H9 (cell line): ENCODE results near the gene NUDT16L1. TPM values are rescaled to one million over a fixed set of nuclear protein-coding genes. Genes with fewer than 3 reads are reported as not detected.

Experiments used
- DNase-seq: peaks from one replicate; pipeline ENCODE4 v3.0.0-alpha.2; 2017
- H2AFZ ChIP-seq: one replicate; pipeline ENCODE4 v1.6.1; 2013; ENCODE audit warnings: mild to moderate bottlenecking, low read length, control low read depth, moderate library complexity
- H2AK5ac ChIP-seq: 2 replicates; pipeline ENCODE4 v1.6.1; 2013; ENCODE audit warnings: low read length, control low read depth, mixed read lengths; ENCODE audit not compliant: insufficient read length
- H2BK120ac ChIP-seq: one replicate; pipeline ENCODE4 v1.6.1; 2013; ENCODE audit warnings: low read depth, mild to moderate bottlenecking, low read length, control low read depth, inconsistent platforms; ENCODE audit not compliant: poor library complexity, severe bottlenecking
- H2BK12ac ChIP-seq: 2 replicates; pipeline ENCODE4 v1.6.1; 2013; ENCODE audit warnings: low read length, control low read depth, mixed read lengths, low read depth; ENCODE audit not compliant: insufficient read length
- H2BK15ac ChIP-seq: 2 replicates; pipeline ENCODE4 v1.6.1; 2013; ENCODE audit warnings: low read depth, low read length, control low read depth
- H2BK20ac ChIP-seq: one replicate; pipeline ENCODE4 v1.6.1; 2013; ENCODE audit warnings: low read depth, mild to moderate bottlenecking, low read length, control low read depth, inconsistent platforms; ENCODE audit not compliant: poor library complexity, severe bottlenecking
- H2BK5ac ChIP-seq: 2 replicates; pipeline ENCODE4 v1.6.1; 2013; ENCODE audit warnings: low read length, control low read depth, mixed read lengths; ENCODE audit not compliant: insufficient read length
- H3K14ac ChIP-seq: 2 replicates; pipeline ENCODE4 v1.6.1; 2013; ENCODE audit warnings: low read length, control low read depth; ENCODE audit not compliant: insufficient read depth
- H3K18ac ChIP-seq: 2 replicates; pipeline ENCODE4 v1.6.1; 2013; ENCODE audit warnings: low read depth, mild to moderate bottlenecking, mixed read lengths, low read length, control low read depth; ENCODE audit not compliant: insufficient read length
- H3K23ac ChIP-seq: 2 replicates; pipeline ENCODE4 v1.6.1; 2013; ENCODE audit warnings: low read length, control low read depth, mixed read lengths, low read depth; ENCODE audit not compliant: insufficient read length
- H3K23me2 ChIP-seq: 2 replicates; pipeline ENCODE4 v1.6.1; 2013; ENCODE audit warnings: low read depth, mild to moderate bottlenecking, mixed read lengths, low read length, control low read depth; ENCODE audit not compliant: insufficient read length, poor library complexity, severe bottlenecking
- H3K27ac ChIP-seq: 2 replicates; pipeline ENCODE4 v1.5.1; 2013; ENCODE audit warnings: low read length, control low read depth, mixed read lengths, low read depth; ENCODE audit not compliant: insufficient read length
- H3K27me3 ChIP-seq: 2 replicates; pipeline ENCODE4 v1.6.1; 2013; ENCODE audit warnings: low read length, control low read depth, inconsistent platforms; ENCODE audit not compliant: insufficient read depth
- H3K4ac ChIP-seq: 2 replicates; pipeline ENCODE4 v1.6.1; 2013; ENCODE audit warnings: low read depth, mild to moderate bottlenecking, control low read depth, inconsistent platforms, low read length, moderate library complexity
- H3K4me1 ChIP-seq: 2 replicates; pipeline ENCODE4 v1.6.1; 2013; ENCODE audit warnings: low read length, control low read depth, inconsistent platforms; ENCODE audit not compliant: insufficient read depth
- H3K4me2 ChIP-seq: 2 replicates; pipeline ENCODE4 v1.6.1; 2013; ENCODE audit warnings: low read length, control low read depth, mixed read lengths; ENCODE audit not compliant: insufficient read length, insufficient read depth
- H3K56ac ChIP-seq: 2 replicates; pipeline ENCODE4 v1.6.1; 2013; ENCODE audit warnings: low read depth, mild to moderate bottlenecking, mixed read lengths, low read length, control low read depth; ENCODE audit not compliant: insufficient read length
- H3K79me1 ChIP-seq: 2 replicates; pipeline ENCODE4 v1.6.1; 2013; ENCODE audit warnings: low read depth, mild to moderate bottlenecking, moderate library complexity, low read length, control low read depth, inconsistent platforms; ENCODE audit not compliant: insufficient read depth, poor library complexity, severe bottlenecking
- H3K79me2 ChIP-seq: 2 replicates; pipeline ENCODE4 v1.6.1; 2013; ENCODE audit warnings: low read length, control low read depth, inconsistent platforms; ENCODE audit not compliant: insufficient read depth
- H3K9ac ChIP-seq: 2 replicates; pipeline ENCODE4 v1.6.1; 2013; ENCODE audit warnings: low read length, control low read depth, mixed read lengths; ENCODE audit not compliant: insufficient read length; ENCODE audit errors: extremely low read depth
- H3K9me3 ChIP-seq: one replicate; pipeline ENCODE4 v1.6.1; 2013; ENCODE audit warnings: low read depth, low read length, inconsistent platforms; ENCODE audit not compliant: control insufficient read depth
- H3T11ph ChIP-seq: one replicate; pipeline ENCODE4 v1.6.1; 2013; ENCODE audit warnings: mild to moderate bottlenecking, low read length, control low read depth, inconsistent platforms
- H4K20me1 ChIP-seq: one replicate; pipeline ENCODE4 v1.6.1; 2013; ENCODE audit not compliant: control insufficient read depth, insufficient read length, insufficient read depth
- H4K5ac ChIP-seq: 2 replicates; pipeline ENCODE4 v1.6.1; 2013; ENCODE audit warnings: low read depth, mild to moderate bottlenecking, mixed read lengths, low read length, control low read depth; ENCODE audit not compliant: insufficient read length
- H4K8ac ChIP-seq: replicated peaks from 2 replicates; pipeline ENCODE4 v1.6.1; 2013; ENCODE audit warnings: low read length, control low read depth, mixed read lengths, low read depth; ENCODE audit not compliant: insufficient read length
- H4K91ac ChIP-seq: 2 replicates; pipeline ENCODE4 v1.6.1; 2013; ENCODE audit warnings: low read depth, mild to moderate bottlenecking, moderate library complexity, mixed read lengths, low read length, control low read depth; ENCODE audit not compliant: insufficient read length
- H3K27ac Mint-ChIP-seq, 3 experiments: 2 replicates in 2 of 3; 3 replicates in 1 of 3; pipeline ENCODE4 v1.8.0; 2020 to 2021; ENCODE audit warnings: mixed read lengths in 3 of 3, mild to moderate bottlenecking in 1 of 3, moderate library complexity in 1 of 3
- H3K27me3 Mint-ChIP-seq: 2 replicates; pipeline ENCODE4 v1.8.0; 2021; ENCODE audit warnings: low read depth, mild to moderate bottlenecking, moderate library complexity, mixed read lengths
- H3K36me3 Mint-ChIP-seq, 3 experiments: 2 replicates in 2 of 3; 3 replicates in 1 of 3; pipeline ENCODE4 v1.8.0; 2020 to 2021; ENCODE audit warnings: low read depth in 3 of 3, mixed read lengths in 3 of 3; ENCODE audit not compliant: insufficient read depth in 1 of 3
- H3K4me1 Mint-ChIP-seq, 2 experiments: 2 replicates each; pipeline ENCODE4 v1.8.0; 2020; ENCODE audit warnings: mixed read lengths in 2 of 2
- H3K4me3 Mint-ChIP-seq, 2 experiments: 2 replicates in 1 of 2; 3 replicates in 1 of 2; pipeline ENCODE4 v1.8.0; 2020 to 2021; ENCODE audit warnings: mild to moderate bottlenecking in 2 of 2, mixed read lengths in 2 of 2, moderate library complexity in 1 of 2
- H3K9me3 Mint-ChIP-seq, 2 experiments: 2 replicates in 1 of 2; 3 replicates in 1 of 2; pipeline ENCODE4 v1.8.0; 2020; ENCODE audit warnings: mild to moderate bottlenecking in 2 of 2, mixed read lengths in 2 of 2, moderate library complexity in 1 of 2
- WGBS: extraction: QIAGEN DNeasy Blood & Tissue Kit; methylation state at CpG from one replicate; pipeline ENCODE4 v1.1.7; 2013; ENCODE audit warnings: missing lambda C conversion rate, low lambda C conversion rate, mixed read lengths; ENCODE audit not compliant: insufficient read length; ENCODE audit errors: extremely low coverage; 5-methylcytosine and 5-hydroxymethylcytosine counted together
- total RNA-seq: library from RNA; stranded (reverse); gene quantifications from 2 replicates; pipeline ENCODE4 v1.2.1, GENCODE V29; 2021
- TF ChIP-seq, protein P1 (sequence below): fragments of 200-600 bp; sonication (generic); conservative IDR thresholded peaks from 3 replicates; pipeline ENCODE4 v1.8.0; 2021; ENCODE audit warnings: antibody characterized with exemption, mild to moderate bottlenecking

NUDT16L1 gene
- total RNA-seq, 1 experiment from 2014 or later: 49.4 TPM

DNA sequence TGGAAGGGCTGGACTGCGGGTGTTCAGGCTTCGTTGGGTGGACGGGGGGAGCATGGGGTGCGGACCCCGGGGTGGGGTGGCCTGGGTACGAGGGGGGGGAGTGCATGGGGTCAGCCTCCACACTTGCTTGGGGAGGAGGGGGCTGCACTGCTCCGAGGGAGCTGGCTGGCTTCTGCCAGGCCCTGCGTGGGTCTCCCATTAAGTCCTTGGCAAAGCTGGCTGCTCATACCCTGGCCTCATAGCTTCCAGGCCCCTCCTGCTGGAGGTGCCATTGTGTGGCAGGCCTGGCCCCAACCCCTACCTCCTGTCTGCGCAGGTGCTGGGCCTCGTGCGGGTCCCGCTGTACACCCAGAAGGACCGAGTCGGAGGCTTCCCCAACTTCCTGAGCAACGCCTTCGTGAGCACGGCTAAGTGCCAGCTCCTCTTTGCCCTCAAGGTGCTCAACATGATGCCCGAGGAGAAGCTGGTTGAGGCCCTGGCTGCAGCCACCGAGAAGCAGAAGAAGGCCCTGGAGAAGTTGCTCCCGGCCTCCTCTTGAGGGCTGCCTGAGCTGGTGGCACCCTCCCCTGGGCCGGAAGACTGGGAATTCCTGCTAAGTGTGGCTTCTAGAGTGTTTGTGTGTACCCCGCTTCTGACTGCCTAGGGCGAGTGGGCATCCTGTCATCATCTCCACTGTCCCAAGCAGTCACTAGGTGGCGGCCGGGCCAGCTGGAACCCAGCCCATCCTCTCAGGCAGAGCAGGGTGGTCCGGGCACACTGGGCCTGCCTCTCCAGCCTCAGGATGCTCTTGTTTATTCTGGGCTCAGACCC, 1.5 kb downstream of the NUDT16L1 start:
- no peak overlapping the region for H3K4ac ChIP-seq
- no peak overlapping the region; the same call in 1 of the 2 replicates for H3K14ac ChIP-seq
- no peak overlapping the region for H3K9ac ChIP-seq
- H3K79me1 ChIP-seq: no peaks in the 10 kb centered on the region
- no peak overlapping the region for H4K8ac ChIP-seq
- H3K4me1 Mint-ChIP-seq: peaks cover 2 to 3% of the 10 kb centered on the region in 2 experiments; a peak in 2 of 4 replicates
- TF ChIP-seq, protein P1, sequence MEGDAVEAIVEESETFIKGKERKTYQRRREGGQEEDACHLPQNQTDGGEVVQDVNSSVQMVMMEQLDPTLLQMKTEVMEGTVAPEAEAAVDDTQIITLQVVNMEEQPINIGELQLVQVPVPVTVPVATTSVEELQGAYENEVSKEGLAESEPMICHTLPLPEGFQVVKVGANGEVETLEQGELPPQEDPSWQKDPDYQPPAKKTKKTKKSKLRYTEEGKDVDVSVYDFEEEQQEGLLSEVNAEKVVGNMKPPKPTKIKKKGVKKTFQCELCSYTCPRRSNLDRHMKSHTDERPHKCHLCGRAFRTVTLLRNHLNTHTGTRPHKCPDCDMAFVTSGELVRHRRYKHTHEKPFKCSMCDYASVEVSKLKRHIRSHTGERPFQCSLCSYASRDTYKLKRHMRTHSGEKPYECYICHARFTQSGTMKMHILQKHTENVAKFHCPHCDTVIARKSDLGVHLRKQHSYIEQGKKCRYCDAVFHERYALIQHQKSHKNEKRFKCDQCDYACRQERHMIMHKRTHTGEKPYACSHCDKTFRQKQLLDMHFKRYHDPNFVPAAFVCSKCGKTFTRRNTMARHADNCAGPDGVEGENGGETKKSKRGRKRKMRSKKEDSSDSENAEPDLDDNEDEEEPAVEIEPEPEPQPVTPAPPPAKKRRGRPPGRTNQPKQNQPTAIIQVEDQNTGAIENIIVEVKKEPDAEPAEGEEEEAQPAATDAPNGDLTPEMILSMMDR: no peak
- no peaks in the 10 kb centered on the region for H3K9me3 ChIP-seq
- H3K23me2 ChIP-seq: peaks cover 3% of the 10 kb centered on the region
- H2BK5ac ChIP-seq: no peak overlapping the region
- no peaks in the 10 kb centered on the region for H3K4me1 ChIP-seq
- H3K23ac ChIP-seq: no peak overlapping the region
- no peak overlapping the region for H4K91ac ChIP-seq
- H3K4me2 ChIP-seq: peak overlapping the region; percentile 58
- H4K5ac ChIP-seq: no peak overlapping the region
- H4K20me1 ChIP-seq: no peaks in the 10 kb centered on the region
- no peak overlapping the region for H2AK5ac ChIP-seq
- no peak overlapping the region for H2BK15ac ChIP-seq
- no peak overlapping the region for H3T11ph ChIP-seq
- H2AFZ ChIP-seq: no peak overlapping the region
- H3K27ac Mint-ChIP-seq: peak overlapping the region in 2 of 3 experiments; percentile 68 to 75; a peak in 1 of 7 replicates
- H3K27ac ChIP-seq: no peak overlapping the region
- H3K36me3 Mint-ChIP-seq: peaks cover 14 to 39% (median 36%) of the 10 kb centered on the region in 3 experiments; a peak in 6 of 7 replicates
- H3K4me3 Mint-ChIP-seq: peak overlapping the region; percentile 77 to 86
- H2BK120ac ChIP-seq: no peak overlapping the region
- DNase-seq: no peak
- no CpG with 5 or more reads among the region's 26 CpGs for WGBS
- no peaks in the 10 kb centered on the region for H3K27me3 ChIP-seq
- H2BK20ac ChIP-seq: no peak overlapping the region
- no peak overlapping the region for H3K56ac ChIP-seq
- H3K18ac ChIP-seq: no peak overlapping the region
- no peaks in the 10 kb centered on the region for H3K9me3 Mint-ChIP-seq
- no peaks in the 10 kb centered on the region for H3K79me2 ChIP-seq
- H2BK12ac ChIP-seq: no peak overlapping the region
- H3K27me3 Mint-ChIP-seq: peaks cover 2% of the 10 kb centered on the region; the same call in 1 of the 2 replicates
